Heart left ventricle (tissue), 16 donors: ENCODE data around the gene PARP6. TPM values are rescaled to one million over a fixed set of nuclear protein-coding genes. Genes with fewer than 3 reads are reported as not detected.

ENCODE experiments used
- ATAC-seq, 4 donors: fragments of 200-7000 bp; cut with Tn5 transposase; one replicate each; pipeline ENCODE4 v1.9.1; 2020 to 2022; ENCODE audit warnings: moderate library complexity in 4 of 4, mild to moderate bottlenecking in 3 of 4, moderate number of reproducible peaks in 1 of 4
- DNase-seq, 5 donors: peaks; one replicate each; pipeline ENCODE4 v3.0.0-alpha.2; 2020
- H3K27ac ChIP-seq, 12 donors: fragments of 200-600 bp; sonication (generic) in 4 of 12; one replicate each; pipeline versions ENCODE4 v1.5.0 to v1.8.0; 2016 to 2022; ENCODE audit warnings: mild to moderate bottlenecking in 2 of 12
- H3K27me3 ChIP-seq, 9 donors: fragments of 200-600 bp; sonication (generic) in 2 of 9; one replicate each; pipeline versions ENCODE4 v1.5.1 to v1.8.0; 2016 to 2022; ENCODE audit warnings: mild to moderate bottlenecking in 3 of 9
- H3K36me3 ChIP-seq, 9 donors: fragments of 200-600 bp; sonication (generic) in 2 of 9; one replicate each; pipeline versions ENCODE4 v1.5.0 to v1.8.0; 2018 to 2022; ENCODE audit warnings: mild to moderate bottlenecking in 2 of 9
- H3K4me1 ChIP-seq, 12 donors: fragments of 200-600 bp; sonication (generic) in 4 of 12; one replicate each; pipeline versions ENCODE4 v1.5.0 to v1.8.0; 2016 to 2022; ENCODE audit warnings: mild to moderate bottlenecking in 3 of 12
- H3K4me3 ChIP-seq, 12 donors: fragments of 200-600 bp; sonication (generic) in 4 of 12; one replicate each; pipeline versions ENCODE4 v1.5.0 to v1.8.0; 2017 to 2022; ENCODE audit warnings: mild to moderate bottlenecking in 9 of 12, moderate library complexity in 4 of 12
- H3K9me3 ChIP-seq, 12 donors: fragments of 200-600 bp; sonication (generic) in 4 of 12; one replicate each; pipeline versions ENCODE4 v1.5.0 to v1.8.0; 2016 to 2022; ENCODE audit warnings: mild to moderate bottlenecking in 1 of 12
- POLR2A ChIP-seq, 2 donors: fragments of 450-650 bp; IDR thresholded peaks; one replicate each; pipeline ENCODE4 v1.6.1; 2017; ENCODE audit warnings: antibody characterized with exemption in 2 of 2, mild to moderate bottlenecking in 2 of 2, moderate library complexity in 2 of 2
- WGBS, 4 donors: extraction: QIAGEN DNeasy Blood & Tissue Kit in 2 of 4; methylation state at CpG; one replicate each; pipeline versions ENCODE4 v1.1.5 to v1.1.7; 2013 to 2018; 5-methylcytosine and 5-hydroxymethylcytosine counted together
- intact Hi-C, 10 donors: fragments of 100-400 bp; cut with DNase I; formaldehyde crosslinking; loops; one replicate each; pipeline versions ENCODE4 v1.11.1 to v1.14.2; 2022
- polyA plus RNA-seq, 2 donors: library from polyadenylated mRNA; stranded (reverse); fragments of 200-250 nt; gene quantifications; one replicate each; pipeline ENCODE4 v1.2.3, GENCODE V29; 2013
- total RNA-seq, 9 donors: library from RNA; depleted of rRNA in 2 of 9; stranded (reverse); fragments of >200 nt in 2 of 9; fragmentation: NEBNext Ultra II Directional in 3 of 9; extraction: Animal tissue kit (Norgen Biotek cat#: 25700) in 3 of 9; gene quantifications; one replicate each; pipeline versions ENCODE4 v1.1.0 to v1.2.4, GENCODE V29; 2016 to 2023
- TF ChIP-seq, protein P1 (sequence below), 12 donors: fragments of 200-600 bp; sonication (generic) in 4 of 12; IDR thresholded peaks; one replicate each; pipeline versions ENCODE4 v1.5.0 to v1.8.0; 2018 to 2022; ENCODE audit warnings: antibody characterized with exemption in 12 of 12, mild to moderate bottlenecking in 5 of 12
- donor health status: ischemic (EF 13 %, LVEDD 7.1; RV severe dilation, severe dysfunction).
- donor health status: healthy with polysubstance abuse.
- donor health status: DM: no; HTN: yes; CAD: no.
- donor health status: DM: no; HTN: no; CAD: no.
- donor health status: ischemic (EF 25% LVEDD 6.9; RV normal size, moderate dysfunction).
- donor health status: ischemic (EF 25% LVEDD 5.7; RV mildly dilated, moderate dysfunction).
- donor health status: healthy.
- donor health status: DM: yes; HTN: yes; CAD: no.
- donor health status: ischemic (EF 35%, LVEDD 5.7; RV mildly dilated, moderate dysfunction).
- donor health status: nonischemic (EF 11% LVEDD 7.7; RV severe dilation, severe dysfunction).
- donor health status: DM: yes; HTN: yes; CAD: no.
- donor health status: PGD.
- donor health status: ischemic (EF 29% LVEDD 5.4; RV normal size, mild dysfunction).
- donor health status: nonischemic (EF 23%, LVEDD 6.1; RV moderate dilation, normal function).

PARP6 gene
- total and polyA plus RNA-seq, 11 donors, result 25.6 to 52.5 (median 34.5) TPM

DNA sequence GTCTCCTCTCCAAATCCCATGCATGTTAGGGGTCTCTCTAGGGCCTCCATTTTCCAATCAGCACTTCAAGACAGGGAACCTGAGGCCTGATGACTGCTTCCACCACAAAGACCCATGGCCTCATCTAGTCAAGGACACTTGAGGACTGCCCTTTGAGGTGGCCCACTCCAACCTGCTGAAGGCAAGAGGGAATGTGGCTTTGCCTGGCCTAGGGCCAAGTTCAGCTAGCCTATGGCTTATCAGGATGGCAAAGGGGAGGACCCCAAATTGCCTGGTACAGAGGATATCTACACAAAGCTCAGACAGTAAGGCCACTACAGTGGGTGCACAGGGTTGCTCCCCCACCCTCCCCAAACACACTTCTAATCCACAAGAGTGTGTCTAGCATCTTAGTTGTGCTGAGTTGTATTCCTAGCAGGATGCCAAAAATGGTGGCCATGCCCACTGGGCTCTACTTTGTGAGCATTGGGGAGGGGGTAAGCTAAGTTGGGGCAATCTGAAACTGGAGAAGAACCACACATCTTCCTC is 64.7 kb downstream of the PARP6 start:
- DNase-seq (no peak), ATAC-seq (no peak)
- Histone ChIP-seq H3K9me3 (no peaks in the 10 kb centered on the region), H3K36me3 (peaks cover 10 to 100% (median 99%) of the 10 kb centered on the region in 9 donors), H3K27me3 (no peaks in the 10 kb centered on the region), H3K4me1 (peaks cover 0 to 26% (median 19%) of the 10 kb centered on the region in 12 donors), H3K27ac (no peak overlapping the region), H3K4me3 (no peak overlapping the region)
- TF ChIP-seq, protein P1, sequence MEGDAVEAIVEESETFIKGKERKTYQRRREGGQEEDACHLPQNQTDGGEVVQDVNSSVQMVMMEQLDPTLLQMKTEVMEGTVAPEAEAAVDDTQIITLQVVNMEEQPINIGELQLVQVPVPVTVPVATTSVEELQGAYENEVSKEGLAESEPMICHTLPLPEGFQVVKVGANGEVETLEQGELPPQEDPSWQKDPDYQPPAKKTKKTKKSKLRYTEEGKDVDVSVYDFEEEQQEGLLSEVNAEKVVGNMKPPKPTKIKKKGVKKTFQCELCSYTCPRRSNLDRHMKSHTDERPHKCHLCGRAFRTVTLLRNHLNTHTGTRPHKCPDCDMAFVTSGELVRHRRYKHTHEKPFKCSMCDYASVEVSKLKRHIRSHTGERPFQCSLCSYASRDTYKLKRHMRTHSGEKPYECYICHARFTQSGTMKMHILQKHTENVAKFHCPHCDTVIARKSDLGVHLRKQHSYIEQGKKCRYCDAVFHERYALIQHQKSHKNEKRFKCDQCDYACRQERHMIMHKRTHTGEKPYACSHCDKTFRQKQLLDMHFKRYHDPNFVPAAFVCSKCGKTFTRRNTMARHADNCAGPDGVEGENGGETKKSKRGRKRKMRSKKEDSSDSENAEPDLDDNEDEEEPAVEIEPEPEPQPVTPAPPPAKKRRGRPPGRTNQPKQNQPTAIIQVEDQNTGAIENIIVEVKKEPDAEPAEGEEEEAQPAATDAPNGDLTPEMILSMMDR (IDR thresholded peaks at IDR 0.05), result no peak
- no peak for TF ChIP-seq POLR2A (IDR thresholded peaks at IDR 0.05)
- intact Hi-C loops, result loop anchor here in 3 of 10 donors (5.0 to 10.0 kb wide), 2 partner anchors 57 to 80 kb away; no protein-coding TSS in a partner anchor

GRCh38 chr15:72206677-72207000 is 65.7 kb downstream of the PARP6 start:
- WGBS, 4 donors, result 87 to 96% (median 89%) methylated on average over 4 to 5 of the region's 5 CpGs
- intact Hi-C loops, result loop anchor here in 3 of 10 donors (5.0 to 10.0 kb wide), 2 partner anchors 58 to 81 kb away; no protein-coding TSS in a partner anchor
- peaks cover 11 to 100% (median 99%) of the 10 kb centered on the region in 9 donors for H3K36me3 ChIP-seq
- no peaks in the 10 kb centered on the region for H3K9me3 ChIP-seq
- TF ChIP-seq POLR2A (IDR thresholded peaks at IDR 0.05), result no peak
- TF ChIP-seq, protein P1 (IDR thresholded peaks at IDR 0.05), result no peak
- H3K27ac ChIP-seq, result no peak overlapping the region
- no peak overlapping the region for H3K4me3 ChIP-seq
- H3K27me3 ChIP-seq, result no peaks in the 10 kb centered on the region
- DNase-seq (no peak), ATAC-seq (no peak)
- peaks cover 0 to 34% (median 28%) of the 10 kb centered on the region in 12 donors for H3K4me1 ChIP-seq

- Histone ChIP-seq H3K27ac (no peak overlapping the region), H3K27me3 (no peaks in the 10 kb centered on the region), H3K4me1 (peaks cover 4 to 40% (median 33%) of the 10 kb centered on the region in 12 donors), H3K4me3 (no peak overlapping the region), H3K9me3 (no peaks in the 10 kb centered on the region), H3K36me3 (peaks cover 11 to 100% (median 99%) of the 10 kb centered on the region in 9 donors)
- DNase-seq (no peak), ATAC-seq (no peak)
- intact Hi-C loops, result loop anchor here in 3 of 10 donors (5.0 to 10.0 kb wide), 2 partner anchors 59 to 81 kb away; no protein-coding TSS in a partner anchor
- WGBS, 4 donors, result 90 to 93% (median 91%) methylated on average over 10 of the region's 10 CpGs
- TF ChIP-seq, protein P1 (IDR thresholded peaks at IDR 0.05), result no peak
- TF ChIP-seq POLR2A (IDR thresholded peaks at IDR 0.05), result no peak
Observed at GRCh38 chr15:72205896-72206676, 66.3 kb downstream of the PARP6 start.

DNA sequence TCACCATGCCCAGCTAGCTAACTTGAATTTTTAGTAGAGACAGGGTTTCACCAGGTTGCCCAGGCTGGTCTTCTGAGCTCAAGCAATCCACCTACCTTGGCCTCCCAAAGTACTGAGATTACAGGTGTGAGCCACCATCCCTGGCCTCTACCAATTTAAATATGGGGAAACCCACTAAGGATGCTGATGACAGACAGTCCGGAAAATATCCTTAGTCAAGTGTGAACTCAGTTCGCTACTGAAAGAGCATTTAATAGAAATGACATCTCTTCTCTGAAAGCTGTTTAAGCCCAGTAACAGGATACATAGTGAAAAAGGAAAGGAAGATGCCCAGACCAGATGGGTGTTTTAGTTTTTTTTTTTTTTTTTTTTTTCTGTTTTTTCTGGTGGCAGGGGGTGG is 67.1 kb downstream of the PARP6 start:
- no peak overlapping the region for H3K4me3 ChIP-seq
- no peaks in the 10 kb centered on the region for H3K9me3 ChIP-seq
- H3K4me1 ChIP-seq, result peaks cover 6 to 48% (median 40%) of the 10 kb centered on the region in 12 donors
- 89 to 97% (median 93%) methylated on average over 2 of the region's 2 CpGs for WGBS, 4 donors
- DNase-seq, result no peak
- no peaks in the 10 kb centered on the region for H3K27me3 ChIP-seq
- TF ChIP-seq, protein P1 (IDR thresholded peaks at IDR 0.05), result no peak
- no peak for TF ChIP-seq POLR2A (IDR thresholded peaks at IDR 0.05)
- peaks cover 9 to 100% (median 99%) of the 10 kb centered on the region in 9 donors for H3K36me3 ChIP-seq
- no peak for ATAC-seq
- intact Hi-C loops, result loop anchor here in 3 of 10 donors (5.0 to 10.0 kb wide), 2 partner anchors 60 to 82 kb away; no protein-coding TSS in a partner anchor
- no peak overlapping the region for H3K27ac ChIP-seq
